Smooth muscle cell of the brain vasculature (primary cell): Measurements from ENCODE around the gene PTPN14.

Experiments used
- DNase-seq: peaks from one replicate; pipeline ENCODE4 v3.0.0-alpha.2; 2012; ENCODE audit warnings: low read depth, low spot score

The PTPN14 gene

DNA sequence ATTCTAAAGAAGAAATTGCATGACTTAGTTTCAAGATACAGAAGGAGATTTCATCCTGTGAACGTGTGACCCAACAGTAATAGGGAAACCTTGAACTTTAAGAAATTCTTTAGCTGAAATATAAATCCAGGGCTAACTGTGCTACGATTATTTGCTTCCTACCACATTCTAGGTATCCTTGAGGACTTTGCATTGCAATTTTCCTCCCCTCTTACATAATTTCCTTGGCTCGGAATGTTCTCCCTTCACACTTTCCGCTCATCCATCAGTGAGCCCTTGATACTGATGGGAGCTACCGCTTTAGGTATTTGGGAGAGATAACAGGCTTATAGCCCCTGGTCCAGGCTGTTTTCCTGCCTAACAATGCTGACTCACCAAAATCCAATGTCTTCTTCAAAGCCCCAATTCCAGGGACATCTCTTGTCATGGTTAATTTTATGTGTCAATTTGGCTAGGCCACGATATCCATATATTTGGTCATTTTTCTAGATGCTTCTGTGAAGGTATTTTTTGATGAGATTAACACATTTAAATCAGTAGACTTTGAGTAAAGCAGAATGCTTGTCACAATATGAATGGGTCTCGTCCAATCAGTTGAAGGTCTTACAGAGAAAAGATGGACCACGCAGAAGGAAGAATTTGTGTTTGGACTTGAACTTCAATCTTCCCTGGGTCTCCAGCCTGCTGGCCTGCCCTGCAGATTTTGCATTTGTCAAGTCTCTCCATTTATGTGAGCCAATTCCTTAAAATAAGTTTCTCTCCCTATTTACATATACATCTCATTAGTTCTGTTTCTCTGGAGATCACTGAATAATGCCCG, 121.2 kb downstream of the PTPN14 start:
- no peak for DNase-seq

DNA sequence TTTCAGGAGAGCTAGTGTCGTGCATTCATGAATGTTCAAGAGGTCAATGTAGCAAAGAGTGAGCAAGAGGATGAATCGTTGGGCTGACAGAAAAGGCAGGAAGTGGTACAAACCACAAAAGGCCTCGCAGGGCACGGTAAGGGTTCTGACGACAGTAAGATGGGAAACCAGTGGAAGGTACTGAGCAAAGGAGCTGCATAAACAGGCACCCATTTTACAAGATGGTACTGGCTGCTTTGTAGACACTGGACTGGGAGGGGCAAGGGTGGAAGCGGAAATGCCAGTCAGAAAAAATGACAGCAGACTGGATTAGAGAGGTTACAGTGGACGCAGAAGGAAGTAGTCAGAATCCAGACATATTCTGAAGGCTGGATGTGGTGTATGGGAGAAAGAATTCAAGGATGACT, 123.5 kb downstream of the PTPN14 start:
- no peak for DNase-seq

DNA sequence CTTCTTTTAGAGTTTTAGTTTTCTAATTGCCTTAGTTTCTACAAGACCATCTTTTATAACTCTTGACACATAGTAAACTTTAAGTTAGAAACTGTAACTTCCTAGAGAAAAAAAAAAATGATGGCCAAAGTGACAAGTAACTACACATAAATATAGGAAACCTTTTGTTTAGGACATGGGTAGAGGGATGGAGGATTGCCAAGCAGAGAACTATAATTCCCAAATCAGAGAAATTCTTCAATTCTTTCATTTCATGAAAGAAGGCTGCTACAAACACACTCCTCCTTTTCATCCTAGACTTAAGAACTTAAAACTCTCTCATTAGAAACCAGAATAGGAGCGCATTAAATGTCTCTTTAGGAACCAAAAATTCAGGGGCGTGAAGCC, 125.0 kb downstream of the PTPN14 start:
- DNase-seq, result no peak

DNA sequence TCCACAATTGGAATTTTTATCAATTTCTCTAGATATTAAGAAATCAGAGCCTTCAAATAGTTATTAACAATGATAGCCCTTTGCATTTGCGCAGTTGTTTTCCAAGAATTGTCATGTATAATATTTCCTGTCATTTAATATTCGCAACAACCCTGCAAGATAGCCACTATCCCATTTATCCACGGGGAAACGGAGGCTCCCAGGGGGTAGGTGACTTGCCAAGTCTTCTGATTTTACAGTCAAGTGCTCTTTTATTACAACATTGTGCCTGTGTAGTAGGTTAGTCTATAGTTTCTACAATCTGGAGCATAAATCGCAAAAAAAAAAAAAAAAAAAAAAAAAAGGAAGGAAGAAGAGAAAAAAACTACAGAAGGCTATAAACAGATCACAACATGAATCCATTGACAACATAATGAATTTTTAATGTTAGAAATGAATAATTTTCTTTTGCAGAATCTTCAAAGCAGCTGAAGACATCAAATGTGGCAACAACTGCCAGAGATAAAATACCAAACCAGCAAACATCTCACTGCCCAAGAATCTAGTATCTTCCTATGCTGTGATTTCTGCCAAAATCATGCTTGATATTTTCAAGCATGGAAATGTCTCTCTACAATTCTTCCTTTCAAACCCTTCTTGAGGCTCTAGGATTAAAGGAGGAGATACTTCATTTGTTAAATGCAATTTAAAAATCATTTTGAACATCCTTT, 125.5 kb downstream of the PTPN14 start:
- DNase-seq, result no peak

DNA sequence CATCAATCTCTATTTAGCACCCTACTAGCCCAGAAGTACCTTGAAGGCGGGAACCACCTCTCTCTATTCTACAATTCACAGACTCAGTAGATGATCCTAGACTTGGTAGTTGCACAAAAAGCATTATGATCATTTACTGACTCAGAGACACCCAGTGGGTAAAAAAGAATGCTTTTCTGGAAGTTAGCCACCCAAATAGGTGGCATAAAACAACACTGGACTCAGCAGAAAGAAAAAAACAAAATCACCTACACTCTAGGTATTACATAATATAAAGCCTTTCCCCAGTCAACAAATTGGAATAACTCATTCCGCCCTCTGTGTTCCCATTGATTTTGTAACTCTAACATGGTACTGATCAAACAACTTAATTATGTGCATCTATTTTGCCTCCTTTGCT, 126.3 kb downstream of the PTPN14 start:
- DNase-seq, result no peak

DNA sequence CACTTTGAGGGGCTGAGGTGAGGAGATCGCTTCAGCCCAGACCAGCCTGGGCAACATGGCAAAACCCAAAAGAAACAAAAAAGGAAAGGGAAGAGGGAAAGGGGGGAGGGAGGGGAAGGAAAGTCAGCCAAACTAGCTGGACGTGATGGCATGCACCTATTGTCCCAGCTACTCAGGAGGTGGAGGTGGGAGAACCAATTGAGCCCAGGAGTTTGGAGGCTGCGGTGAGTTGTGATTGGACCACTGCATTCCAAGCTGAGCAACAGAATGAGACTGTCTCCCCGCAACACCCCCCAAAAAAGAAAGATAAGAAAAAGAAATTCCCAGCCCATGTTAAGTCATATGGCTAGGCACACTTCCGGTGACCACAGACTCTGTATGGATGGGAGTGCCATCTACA, 128.4 kb downstream of the PTPN14 start:
- no peak for DNase-seq

DNA sequence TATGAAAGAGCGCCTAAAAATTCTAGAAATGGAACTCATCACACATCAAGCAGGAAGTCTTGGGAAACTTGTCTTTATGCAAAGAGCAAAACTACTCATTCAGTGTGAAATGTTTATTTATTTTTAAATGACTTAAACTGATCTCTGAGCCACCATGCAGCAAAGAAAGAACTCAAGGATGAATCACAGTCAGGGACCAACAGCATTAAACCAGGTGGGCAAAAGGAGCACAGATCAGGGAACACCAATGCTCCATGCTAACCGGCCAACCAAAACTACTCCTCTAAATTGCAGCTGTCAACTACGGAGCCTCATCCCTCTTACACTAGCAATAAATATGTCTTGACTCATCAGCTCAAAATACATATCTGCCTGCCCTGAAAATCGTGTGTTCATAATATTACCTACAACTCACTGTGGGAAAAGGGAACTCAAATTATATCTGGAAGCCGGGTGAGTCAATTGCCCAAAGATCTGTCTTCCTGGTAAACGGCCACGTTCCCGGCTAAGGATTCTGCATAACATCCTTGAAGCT, 129.2 kb downstream of the PTPN14 start:
- DNase-seq, result no peak

DNA sequence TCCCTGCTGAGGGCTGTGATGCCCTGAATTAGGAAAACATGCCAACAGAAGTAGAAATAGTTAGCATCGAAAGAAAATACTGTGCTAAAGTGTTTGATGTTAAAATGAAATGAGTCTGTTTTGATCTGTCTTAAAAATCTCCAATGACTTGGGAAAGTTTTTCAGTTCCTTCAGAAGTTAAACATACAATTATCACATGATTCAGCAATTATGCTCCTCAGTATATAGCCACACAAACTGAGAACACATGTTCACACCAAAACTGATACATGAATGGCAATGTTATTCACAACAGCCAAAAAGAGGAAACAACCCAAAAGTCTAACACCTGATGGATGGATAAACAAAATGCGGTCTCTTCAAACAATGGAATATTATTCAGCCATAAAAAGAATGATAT, 130.6 kb downstream of the PTPN14 start:
- no peak for DNase-seq

DNA sequence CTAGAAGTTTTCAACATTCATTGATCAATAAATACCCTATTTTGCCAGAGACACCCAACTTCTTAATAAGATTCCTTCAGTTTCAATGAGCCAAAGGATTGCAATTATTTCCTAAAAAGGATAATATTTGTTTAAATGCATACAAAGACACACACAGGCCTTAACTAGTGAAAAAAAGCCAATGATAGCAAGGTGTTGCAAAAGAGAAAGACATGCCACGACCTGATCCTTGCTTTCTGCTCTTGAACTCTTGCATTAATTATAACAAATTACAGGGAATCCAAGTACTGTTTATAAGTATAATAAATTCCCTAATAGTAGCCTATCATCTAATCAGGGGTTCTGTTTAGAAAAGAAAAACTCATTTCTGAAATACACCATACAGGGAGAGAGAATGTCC, 131.1 kb downstream of the PTPN14 start:
- DNase-seq, result no peak

DNA sequence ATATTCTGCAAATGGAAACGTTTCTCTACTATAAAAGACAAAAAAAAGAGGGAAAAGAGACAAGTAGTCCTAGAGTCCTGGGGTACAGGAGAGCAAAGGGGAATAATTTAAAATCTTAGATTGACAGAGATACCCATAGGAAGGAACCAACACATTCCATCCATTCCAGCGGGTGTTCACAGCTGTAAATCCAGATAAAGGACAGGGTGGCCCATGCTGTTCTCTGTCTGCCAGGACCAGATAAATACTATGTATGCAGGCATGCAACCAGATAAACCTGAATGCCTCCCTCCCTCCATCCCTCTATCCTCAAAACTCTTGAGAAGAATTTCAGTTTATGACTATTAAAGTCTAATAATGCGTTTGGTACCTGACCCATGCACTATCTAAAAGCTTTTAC, 131.8 kb downstream of the PTPN14 start:
- DNase-seq, result no peak

DNA sequence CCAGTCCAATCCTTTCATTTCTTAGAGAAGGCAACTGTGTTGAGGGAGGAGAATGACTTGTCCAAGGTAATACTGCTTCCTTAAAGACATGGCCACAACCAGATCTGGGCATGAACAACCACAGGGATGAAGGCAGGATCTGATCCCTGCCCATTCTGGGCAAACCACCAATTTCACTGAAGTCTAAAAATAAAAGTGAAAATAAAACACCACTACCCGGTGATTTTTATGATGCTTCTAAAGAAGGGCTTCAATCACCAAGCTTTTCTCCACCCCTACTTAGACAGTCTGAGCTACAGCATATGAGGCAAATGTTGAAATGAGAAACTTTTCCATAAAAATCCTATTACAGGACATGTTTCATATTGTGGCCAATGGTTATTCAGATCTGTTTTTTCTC, 133.0 kb downstream of the PTPN14 start:
- DNase-seq, result no peak

DNA sequence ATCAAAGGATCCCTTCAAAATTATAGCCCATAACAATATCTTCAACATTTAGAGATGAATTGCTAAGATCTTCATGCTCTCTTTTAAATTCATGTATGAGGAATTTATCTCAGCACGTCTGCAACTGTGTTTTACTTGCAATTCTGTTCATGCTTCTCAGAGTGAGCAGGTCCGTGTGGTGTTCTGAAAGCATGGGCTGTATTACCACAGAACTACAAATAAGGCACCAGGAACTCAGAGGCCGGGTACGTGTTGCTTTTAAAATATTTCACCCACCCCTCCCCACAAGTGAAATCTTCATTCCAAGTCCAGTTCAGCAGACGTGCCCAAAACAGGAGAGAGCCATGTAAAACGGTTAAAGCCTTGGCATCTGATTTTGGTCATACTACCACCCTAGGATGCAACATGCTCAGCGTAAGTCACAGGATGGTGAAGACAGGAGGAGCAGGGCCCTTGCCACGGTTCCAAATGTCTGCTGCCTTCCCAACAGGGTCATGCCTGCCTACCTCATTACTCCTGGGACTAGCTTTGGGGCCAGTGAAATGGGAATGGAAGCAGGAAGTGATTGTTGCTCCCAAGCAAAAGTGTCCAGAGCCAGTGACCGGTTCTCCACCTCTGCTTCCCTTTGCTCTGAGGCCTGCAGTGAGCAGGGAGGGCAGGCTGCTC, 133.7 kb downstream of the PTPN14 start:
- no peak for DNase-seq

DNA sequence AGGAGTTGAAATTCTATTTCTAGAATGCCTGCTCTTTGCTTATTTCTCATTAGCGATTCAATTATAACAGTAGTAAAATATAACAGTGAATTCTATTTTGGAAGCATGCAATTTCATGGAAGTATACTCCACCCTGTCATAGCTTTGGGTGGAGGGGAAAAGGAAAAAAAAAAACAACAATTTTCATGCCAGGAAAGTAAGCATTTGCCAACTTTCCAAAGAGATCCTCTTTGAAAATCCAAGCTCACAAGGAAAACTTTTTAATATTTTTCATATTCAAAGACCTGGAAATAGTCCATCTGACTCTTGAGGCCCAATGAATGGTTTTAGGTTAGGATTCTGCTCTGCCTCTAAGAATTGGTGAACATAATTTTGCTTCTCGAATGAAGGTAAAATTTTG, 134.5 kb downstream of the PTPN14 start:
- DNase-seq, result no peak

DNA sequence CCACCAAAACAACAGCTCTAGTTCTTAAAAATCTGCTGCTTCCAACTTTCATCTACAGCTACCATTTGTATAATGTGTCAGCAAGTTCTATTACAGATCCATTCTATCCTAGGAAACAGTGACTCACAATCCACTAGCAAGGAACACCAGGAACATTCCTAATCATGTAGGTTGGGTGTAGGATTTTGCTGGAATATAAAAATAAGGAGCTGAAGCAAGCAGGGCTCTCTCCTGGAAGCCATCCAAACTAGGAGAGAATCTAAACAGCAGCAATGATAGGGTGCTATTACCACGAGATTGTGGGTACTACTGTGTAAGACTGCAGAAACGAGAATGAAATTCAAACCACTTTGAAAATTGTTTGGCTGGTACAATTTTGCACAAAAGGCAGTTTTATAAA, 135.0 kb downstream of the PTPN14 start:
- no peak for DNase-seq

DNA sequence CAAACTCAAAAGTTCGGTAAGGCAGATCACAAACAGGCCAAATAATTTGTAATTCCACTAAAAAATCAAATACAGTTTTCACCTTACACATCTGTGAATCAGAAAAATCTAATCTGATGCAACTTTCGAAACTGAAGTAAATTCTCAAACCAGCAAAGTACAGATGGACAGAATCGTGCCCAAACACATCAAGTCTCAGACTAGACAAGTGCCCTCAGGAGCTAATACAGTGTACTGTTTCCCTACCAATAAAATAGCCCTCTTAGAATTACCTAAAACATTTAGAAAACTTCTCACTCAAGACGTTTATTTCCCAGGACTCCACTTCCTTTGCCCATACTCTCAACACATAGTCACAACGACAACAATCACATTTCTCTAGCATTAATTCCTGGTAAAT, 136.3 kb downstream of the PTPN14 start:
- DNase-seq, result no peak

DNA sequence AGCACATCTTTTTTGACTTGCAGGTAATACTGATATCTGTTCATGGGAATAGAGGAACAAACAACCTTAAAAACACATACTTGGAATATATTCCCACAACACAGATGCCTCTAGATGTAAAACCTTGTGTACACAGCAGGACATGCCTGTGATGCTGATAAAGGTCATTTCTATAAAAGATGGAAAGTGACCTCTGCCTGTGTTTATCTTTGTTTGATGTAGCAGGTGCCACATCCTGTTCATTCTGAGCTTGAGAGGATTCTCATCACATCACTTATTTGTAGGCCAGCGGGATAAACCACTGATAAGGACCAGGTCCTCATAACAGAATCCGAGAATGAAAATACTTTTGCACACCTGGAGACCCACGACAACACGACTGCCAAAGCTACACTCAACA, 136.7 kb downstream of the PTPN14 start:
- DNase-seq, result no peak

DNA sequence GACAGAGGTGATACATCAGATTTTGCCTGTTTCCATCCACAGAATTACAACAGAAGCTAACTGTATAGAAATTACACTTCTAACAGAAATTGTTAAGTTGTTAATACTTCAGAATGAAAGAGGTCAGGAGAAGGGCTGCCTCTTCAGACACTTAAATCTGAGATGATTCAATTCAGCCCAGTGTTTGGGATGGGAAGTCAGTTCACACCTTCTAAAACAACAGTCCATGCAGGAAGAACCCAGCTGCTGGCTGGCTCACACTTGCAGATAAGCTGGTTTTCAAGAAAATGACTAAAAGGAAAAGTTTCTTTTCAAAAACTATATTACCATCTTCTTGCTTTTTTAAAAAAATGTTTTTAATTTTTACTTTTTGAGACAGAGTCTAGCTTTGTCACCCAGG, 138.1 kb downstream of the PTPN14 start:
- DNase-seq, result no peak

DNA sequence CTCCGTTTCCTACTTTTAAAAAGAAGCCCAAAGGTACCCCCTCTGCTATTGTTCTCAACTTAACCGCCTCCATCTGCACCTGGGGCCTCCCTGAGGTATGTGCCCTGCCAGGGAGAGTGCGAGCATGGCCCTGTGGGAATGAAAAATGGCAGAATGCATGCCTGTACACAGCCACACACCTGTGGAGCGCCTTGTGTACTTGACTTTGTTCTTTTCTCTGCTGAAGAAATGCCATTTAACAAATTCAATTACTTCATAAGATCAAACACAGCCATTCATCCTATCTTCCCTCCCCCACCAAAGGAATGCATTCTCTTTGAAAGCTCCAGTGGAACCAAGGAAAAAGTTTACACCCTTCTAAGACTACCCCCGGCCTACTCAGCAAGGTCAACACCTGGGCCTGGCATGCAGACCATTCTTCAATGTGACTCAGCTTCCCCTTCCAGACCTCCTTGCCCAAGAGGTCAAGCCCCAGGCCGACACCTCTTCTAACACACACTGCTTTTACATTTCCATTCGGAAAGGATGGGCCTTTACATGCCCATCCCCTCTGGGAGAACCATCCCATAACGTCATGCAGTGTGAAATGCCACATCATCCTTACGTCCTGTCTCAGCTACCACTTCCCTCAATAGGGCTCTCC, 146.7 kb downstream of the PTPN14 start:
- DNase-seq, result no peak

DNA sequence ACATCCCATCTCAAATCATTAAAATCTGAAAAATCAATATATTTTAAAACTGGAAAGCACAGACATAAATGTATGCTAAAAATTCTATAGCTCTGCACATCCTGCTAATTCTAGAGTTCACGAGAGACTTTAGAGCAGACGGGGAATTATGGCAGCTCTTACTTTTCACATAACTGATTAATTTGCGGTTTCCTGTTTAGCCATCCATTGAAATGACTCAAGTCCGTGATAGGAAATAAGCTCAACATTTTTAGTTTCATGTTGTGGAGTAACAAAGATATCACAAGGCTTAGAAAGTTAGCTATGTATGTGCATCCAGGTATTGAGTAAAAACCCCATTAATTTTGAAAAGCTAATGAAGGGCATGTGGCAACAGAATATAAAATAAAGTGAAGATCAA, 147.2 kb downstream of the PTPN14 start:
- DNase-seq, result no peak

DNA sequence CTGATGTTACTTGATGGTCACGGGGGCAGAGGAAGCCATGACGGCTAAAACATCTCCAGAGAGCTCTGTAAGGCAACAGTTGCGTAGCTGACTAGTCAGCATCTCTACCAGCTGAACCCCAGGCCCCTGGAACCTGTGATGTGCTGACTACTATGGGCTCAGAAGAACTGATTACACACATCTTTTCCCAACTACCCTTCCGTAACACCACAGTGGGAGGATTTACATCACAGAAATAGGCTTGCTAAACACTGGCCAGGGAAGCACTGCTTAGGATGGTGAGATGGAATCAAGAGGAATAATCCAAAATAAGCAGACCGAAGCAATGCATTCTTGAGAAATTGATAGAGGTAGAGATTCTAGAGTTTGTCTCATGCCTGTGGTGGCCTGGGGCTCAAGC, 148.0 kb downstream of the PTPN14 start:
- no peak for DNase-seq

DNA sequence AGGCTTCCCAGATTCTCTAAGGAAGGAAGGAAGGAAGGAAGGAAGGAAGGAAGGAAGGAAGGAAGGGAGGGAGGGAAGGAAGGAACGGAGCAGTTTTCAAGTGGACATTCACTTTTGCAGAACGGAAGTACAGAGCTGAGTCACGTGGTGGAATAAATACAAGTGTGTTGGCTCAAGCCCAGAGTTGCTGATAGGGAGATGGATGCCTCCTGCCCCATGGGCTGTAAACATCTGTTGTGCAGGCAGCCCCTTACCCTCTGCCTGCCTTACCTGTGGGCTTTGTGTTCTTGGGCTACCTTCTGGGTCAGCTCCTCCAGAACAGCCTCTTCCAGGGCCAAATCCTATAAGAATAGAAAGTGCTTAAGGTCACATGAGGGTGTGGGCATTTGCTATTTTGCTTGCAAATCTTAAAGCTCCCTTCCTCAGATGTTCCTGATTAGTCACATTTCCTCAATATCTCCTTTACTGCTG, 148.8 kb downstream of the PTPN14 start:
- no peak for DNase-seq

DNA sequence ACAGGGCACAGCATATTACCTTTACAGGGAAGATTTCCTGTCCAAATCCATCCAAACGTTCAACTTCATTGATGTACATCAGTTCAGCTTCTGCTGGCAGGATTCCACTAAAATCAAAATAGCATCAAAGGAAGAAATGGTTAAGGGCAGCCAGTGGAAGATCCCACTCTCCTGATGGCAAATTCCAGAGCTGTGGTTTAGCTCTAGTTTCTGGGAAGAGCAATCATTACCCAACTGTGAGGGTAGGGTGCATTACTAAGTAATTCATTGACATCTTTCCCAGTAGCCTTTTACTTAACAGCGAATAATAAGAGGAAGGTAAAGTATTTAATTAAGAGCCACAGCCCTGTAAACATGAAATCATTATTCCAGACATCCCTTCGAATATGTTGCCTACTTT, 149.7 kb downstream of the PTPN14 start:
- DNase-seq, result no peak
